Measurements from ENCODE around the gene WDFY4.

DNA sequence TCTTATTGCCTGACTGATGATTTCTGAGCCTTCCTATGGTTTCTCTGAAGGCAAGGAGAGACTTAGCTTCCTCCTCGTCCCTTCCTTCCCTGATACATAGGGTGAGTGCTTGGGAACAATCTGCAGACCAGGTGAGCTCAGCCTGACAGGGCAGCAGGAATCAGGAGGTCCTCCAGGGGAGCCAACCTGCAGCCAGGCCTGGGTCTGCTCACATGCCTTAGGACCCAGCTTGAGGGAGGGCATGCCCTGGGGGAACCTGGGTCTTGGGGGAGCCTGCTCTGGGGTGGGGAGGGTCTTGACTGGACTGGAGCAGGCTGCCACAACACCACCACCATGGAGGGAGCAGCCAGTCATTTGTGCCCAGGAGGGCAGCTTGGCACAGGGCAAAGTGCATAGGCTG is 197.3 kb downstream of the WDFY4 start:
- TF ChIP-seq, protein P1, sequence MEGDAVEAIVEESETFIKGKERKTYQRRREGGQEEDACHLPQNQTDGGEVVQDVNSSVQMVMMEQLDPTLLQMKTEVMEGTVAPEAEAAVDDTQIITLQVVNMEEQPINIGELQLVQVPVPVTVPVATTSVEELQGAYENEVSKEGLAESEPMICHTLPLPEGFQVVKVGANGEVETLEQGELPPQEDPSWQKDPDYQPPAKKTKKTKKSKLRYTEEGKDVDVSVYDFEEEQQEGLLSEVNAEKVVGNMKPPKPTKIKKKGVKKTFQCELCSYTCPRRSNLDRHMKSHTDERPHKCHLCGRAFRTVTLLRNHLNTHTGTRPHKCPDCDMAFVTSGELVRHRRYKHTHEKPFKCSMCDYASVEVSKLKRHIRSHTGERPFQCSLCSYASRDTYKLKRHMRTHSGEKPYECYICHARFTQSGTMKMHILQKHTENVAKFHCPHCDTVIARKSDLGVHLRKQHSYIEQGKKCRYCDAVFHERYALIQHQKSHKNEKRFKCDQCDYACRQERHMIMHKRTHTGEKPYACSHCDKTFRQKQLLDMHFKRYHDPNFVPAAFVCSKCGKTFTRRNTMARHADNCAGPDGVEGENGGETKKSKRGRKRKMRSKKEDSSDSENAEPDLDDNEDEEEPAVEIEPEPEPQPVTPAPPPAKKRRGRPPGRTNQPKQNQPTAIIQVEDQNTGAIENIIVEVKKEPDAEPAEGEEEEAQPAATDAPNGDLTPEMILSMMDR (conservative IDR thresholded peaks at IDR 0.05 in 1 of 2, IDR thresholded peaks at IDR 0.05 in 1 of 2; ENCODE audit: low read depth in 1 of 2, low read length in 2 of 2), result no peak
- TF ChIP-seq EZH2 (IDR thresholded peaks at IDR 0.05; ENCODE audit: low read length, missing control alignments), result no peak
